ENCODE results near the gene GCC2.
A peak's percentile ranks its signal among the peaks of the same experiment; 100 is the strongest.

GCC2 gene, protein sequence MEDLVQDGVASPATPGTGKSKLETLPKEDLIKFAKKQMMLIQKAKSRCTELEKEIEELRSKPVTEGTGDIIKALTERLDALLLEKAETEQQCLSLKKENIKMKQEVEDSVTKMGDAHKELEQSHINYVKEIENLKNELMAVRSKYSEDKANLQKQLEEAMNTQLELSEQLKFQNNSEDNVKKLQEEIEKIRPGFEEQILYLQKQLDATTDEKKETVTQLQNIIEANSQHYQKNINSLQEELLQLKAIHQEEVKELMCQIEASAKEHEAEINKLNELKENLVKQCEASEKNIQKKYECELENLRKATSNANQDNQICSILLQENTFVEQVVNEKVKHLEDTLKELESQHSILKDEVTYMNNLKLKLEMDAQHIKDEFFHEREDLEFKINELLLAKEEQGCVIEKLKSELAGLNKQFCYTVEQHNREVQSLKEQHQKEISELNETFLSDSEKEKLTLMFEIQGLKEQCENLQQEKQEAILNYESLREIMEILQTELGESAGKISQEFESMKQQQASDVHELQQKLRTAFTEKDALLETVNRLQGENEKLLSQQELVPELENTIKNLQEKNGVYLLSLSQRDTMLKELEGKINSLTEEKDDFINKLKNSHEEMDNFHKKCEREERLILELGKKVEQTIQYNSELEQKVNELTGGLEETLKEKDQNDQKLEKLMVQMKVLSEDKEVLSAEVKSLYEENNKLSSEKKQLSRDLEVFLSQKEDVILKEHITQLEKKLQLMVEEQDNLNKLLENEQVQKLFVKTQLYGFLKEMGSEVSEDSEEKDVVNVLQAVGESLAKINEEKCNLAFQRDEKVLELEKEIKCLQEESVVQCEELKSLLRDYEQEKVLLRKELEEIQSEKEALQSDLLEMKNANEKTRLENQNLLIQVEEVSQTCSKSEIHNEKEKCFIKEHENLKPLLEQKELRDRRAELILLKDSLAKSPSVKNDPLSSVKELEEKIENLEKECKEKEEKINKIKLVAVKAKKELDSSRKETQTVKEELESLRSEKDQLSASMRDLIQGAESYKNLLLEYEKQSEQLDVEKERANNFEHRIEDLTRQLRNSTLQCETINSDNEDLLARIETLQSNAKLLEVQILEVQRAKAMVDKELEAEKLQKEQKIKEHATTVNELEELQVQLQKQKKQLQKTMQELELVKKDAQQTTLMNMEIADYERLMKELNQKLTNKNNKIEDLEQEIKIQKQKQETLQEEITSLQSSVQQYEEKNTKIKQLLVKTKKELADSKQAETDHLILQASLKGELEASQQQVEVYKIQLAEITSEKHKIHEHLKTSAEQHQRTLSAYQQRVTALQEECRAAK (N-terminal part only)

DNA sequence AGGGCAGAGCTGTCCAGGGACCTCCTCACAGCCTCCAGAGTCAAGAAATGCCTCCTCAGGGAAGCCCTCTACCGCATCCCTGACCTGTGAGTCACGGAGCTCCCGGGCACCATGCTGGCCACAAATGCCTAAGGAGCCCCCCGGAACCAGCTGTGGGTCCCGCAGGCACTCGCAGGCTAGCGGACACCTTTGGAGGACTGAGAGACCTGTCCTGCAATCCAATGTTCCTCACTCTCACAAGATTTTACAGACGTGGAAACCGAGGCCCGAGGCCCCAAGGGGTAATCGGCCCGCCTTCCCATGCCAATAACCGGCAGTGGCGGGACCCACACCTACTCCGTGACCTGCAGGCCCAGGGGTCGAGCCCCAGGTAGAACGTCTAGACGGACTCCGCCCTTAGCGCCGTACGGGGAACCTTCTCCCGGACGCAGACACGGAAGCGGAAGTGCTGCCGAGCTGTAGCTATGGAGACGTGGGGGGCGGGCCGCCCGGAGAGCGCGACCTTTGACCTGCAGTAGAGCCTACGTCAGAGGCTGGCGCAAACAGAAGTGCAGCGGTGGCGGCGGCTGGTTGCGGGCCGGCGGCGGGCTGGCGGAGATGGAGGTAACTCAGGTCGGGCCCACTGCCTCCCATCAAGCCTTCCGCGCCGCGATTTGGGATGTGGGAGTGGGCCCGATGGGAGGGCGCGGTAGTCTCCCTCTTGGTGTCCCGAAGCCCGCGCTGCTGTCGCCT, at the start of gene GCC2:
TSS of gene GCC2 (plus strand) at position 529 of the 732 bp plus-strand sequence. CDS start at position 598, 69 bp downstream.
- H3K27ac ChIP-seq = peak within 1 kb of the TSS; percentile 87
- TF ChIP-seq ZFX (IDR thresholded peaks at IDR 0.05) = peak; percentile 37
- TF ChIP-seq, protein P1, sequence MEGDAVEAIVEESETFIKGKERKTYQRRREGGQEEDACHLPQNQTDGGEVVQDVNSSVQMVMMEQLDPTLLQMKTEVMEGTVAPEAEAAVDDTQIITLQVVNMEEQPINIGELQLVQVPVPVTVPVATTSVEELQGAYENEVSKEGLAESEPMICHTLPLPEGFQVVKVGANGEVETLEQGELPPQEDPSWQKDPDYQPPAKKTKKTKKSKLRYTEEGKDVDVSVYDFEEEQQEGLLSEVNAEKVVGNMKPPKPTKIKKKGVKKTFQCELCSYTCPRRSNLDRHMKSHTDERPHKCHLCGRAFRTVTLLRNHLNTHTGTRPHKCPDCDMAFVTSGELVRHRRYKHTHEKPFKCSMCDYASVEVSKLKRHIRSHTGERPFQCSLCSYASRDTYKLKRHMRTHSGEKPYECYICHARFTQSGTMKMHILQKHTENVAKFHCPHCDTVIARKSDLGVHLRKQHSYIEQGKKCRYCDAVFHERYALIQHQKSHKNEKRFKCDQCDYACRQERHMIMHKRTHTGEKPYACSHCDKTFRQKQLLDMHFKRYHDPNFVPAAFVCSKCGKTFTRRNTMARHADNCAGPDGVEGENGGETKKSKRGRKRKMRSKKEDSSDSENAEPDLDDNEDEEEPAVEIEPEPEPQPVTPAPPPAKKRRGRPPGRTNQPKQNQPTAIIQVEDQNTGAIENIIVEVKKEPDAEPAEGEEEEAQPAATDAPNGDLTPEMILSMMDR (conservative IDR thresholded peaks at IDR 0.05) = no peak

- no peak overlapping the region for H3K27ac ChIP-seq
- TF ChIP-seq ZFX (IDR thresholded peaks at IDR 0.05) = no peak
- TF ChIP-seq, protein P1 (conservative IDR thresholded peaks at IDR 0.05) = no peak
These were observed 49.5 kb upstream of the GCC2 start for GRCh38 chr2:108399479-108399878.

GRCh38 chr2:108401800-108402199, 47.2 kb upstream of the GCC2 start:
- H3K27ac ChIP-seq = no peak overlapping the region
- TF ChIP-seq, protein P1 (conservative IDR thresholded peaks at IDR 0.05) = no peak
- no peak for TF ChIP-seq ZFX (IDR thresholded peaks at IDR 0.05)

- H3K27ac ChIP-seq = no peak overlapping the region
- TF ChIP-seq, protein P1 (conservative IDR thresholded peaks at IDR 0.05) = no peak
- no peak for TF ChIP-seq ZFX (IDR thresholded peaks at IDR 0.05)
These were observed 45.5 kb upstream of the GCC2 start for GRCh38 chr2:108403494-108403893.

DNA sequence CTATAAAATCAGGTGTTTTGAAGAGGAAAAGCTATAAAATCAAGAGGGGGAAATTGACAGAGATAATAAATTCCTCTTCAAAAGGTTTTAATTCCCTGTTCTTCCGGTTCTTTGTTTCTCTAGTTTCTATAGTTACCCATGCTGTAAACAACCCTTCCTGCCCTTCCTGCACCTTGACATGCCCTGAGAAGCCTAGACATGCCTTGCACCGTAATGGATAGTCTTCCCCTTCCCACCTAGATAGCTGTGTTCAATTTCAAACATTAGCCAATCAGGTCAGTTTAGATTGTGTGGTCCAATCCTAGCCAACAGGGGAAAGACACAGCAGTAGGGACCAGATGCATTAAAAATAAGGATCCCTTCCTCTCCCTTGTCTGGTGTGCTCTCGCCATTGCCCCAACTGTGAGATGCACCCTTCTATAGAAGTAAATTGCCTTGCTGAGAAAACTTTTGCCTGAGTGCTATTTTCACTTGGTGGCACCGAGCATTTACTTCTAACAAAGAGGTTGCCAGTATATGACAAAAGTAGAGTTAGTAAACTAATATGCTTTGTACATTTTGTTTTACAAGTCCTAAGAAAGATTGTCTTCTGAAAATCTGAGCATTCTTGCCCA, 44.1 kb upstream of the GCC2 start:
- no peak for TF ChIP-seq ZFX (IDR thresholded peaks at IDR 0.05)
- TF ChIP-seq, protein P1 (conservative IDR thresholded peaks at IDR 0.05) = no peak
- no peak overlapping the region for H3K27ac ChIP-seq
